ENCODE measurements around the gene AGAP2. TPM values are rescaled to one million over a fixed set of nuclear protein-coding genes. Genes with fewer than 3 reads are reported as not detected.
"Not testable (repeated sequence)": the region's sequence is repeated elsewhere in the genome, so short reads cannot be mapped to it uniquely, and the experiment has no call there.

The AGAP2 gene
- total and polyA plus RNA-seq, 5 donors from 2014 or later = 4.4 to 60.3 (median 6.1) TPM

DNA sequence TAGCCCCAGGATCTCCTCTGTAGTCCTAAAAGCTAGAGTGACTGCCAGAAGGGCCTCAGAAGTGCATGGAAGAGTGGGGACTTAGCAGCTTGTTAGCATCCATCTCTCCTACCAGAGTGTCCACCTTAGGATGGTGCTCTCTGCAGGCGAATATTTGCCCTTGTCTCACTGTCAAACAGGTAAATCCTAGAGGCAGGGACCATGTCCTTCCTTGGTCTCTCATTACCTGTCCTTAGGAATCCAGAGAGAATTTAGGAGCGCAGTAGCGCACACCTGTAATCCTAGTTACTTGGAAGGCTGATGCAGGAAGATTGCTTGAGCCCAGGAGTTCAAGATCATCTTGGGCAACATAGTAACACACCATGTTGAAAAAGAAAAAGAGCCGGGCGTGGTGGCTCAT lies 21.4 kb downstream of the AGAP2 start:
- H3K27ac Mint-ChIP-seq = no peak overlapping the region
- ATAC-seq (ENCODE audit: low read depth in 2 of 2) = no peak
- H3K36me3 Mint-ChIP-seq = peaks cover 15% of the 10 kb centered on the region

DNA sequence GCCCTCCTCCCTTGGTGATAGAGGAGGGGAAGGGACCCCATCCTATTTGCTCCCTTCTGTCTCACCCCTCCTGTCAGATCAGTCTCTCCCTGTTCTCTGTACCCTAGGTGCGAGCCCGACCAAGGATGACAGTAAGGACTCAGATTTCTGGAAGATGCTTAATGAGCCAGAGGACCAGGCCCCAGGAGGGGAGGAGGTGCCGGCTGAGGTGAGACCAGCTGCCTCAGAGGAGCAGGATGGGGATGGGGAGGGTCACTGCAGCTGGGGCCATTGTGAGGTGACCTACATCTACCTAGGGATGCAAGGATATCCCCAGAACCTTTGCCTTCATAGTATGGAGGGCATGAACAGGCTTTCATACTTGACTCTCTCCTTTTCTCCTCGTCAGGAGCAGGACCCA lies 22.2 kb downstream of the AGAP2 start:
- Mint-ChIP-seq H3K27me3 (no peaks in the 10 kb centered on the region), H3K4me3 (no peak overlapping the region), H3K27ac (peak overlapping the region in 2 of 3 donors; percentile 23 to 31), H3K4me1 (peaks cover 3 to 5% (median 4%) of the 10 kb centered on the region in 4 donors), H3K9me3 (peaks cover 0 to 2% (median 0%) of the 10 kb centered on the region in 7 donors), H3K36me3 (peaks cover 24% of the 10 kb centered on the region)
- H3K36me3 ChIP-seq (ENCODE audit: control insufficient read depth, insufficient read depth, low read length) = peaks cover 70% of the 10 kb centered on the region
- no peak overlapping the region for H3K4me3 ChIP-seq (ENCODE audit: low read depth, low read length)
- ATAC-seq (ENCODE audit: low read depth in 2 of 2) (no peak), DNase-seq (no peak)
- H3K27me3 ChIP-seq (ENCODE audit: control insufficient read depth, insufficient read depth, low read length) = no peaks in the 10 kb centered on the region
- no peaks in the 10 kb centered on the region for H3K9me3 ChIP-seq (ENCODE audit: control insufficient read depth in 2 of 2, low read length in 2 of 2)
- no peaks in the 10 kb centered on the region for H3K4me1 ChIP-seq (ENCODE audit: control insufficient read depth, insufficient read depth, low read length, poor library complexity, severe bottlenecking)
- no peak overlapping the region for H3K27ac ChIP-seq (ENCODE audit: insufficient read depth, low read length, poor library complexity, severe bottlenecking)

More for the DNA sequence above, 21.4 kb downstream of the AGAP2 start:
- Histone ChIP-seq H3K27ac (ENCODE audit: insufficient read depth, low read length, poor library complexity, severe bottlenecking) (no peak overlapping the region), H3K9me3 (ENCODE audit: control insufficient read depth in 2 of 2, low read length in 2 of 2) (no peaks in the 10 kb centered on the region), H3K36me3 (ENCODE audit: control insufficient read depth, insufficient read depth, low read length) (peaks cover 67% of the 10 kb centered on the region), H3K27me3 (ENCODE audit: control insufficient read depth, insufficient read depth, low read length) (no peaks in the 10 kb centered on the region), H3K4me1 (ENCODE audit: control insufficient read depth, insufficient read depth, low read length, poor library complexity, severe bottlenecking) (no peaks in the 10 kb centered on the region), H3K4me3 (ENCODE audit: low read depth, low read length) (no peak overlapping the region)
- no peaks in the 10 kb centered on the region for H3K9me3 Mint-ChIP-seq
- DNase-seq = no peak
- peaks cover 5% of the 10 kb centered on the region for H3K27me3 Mint-ChIP-seq
- peaks cover 0 to 2% (median under 1%) of the 10 kb centered on the region in 4 donors for H3K4me1 Mint-ChIP-seq
- no peak overlapping the region for H3K4me3 Mint-ChIP-seq

DNA sequence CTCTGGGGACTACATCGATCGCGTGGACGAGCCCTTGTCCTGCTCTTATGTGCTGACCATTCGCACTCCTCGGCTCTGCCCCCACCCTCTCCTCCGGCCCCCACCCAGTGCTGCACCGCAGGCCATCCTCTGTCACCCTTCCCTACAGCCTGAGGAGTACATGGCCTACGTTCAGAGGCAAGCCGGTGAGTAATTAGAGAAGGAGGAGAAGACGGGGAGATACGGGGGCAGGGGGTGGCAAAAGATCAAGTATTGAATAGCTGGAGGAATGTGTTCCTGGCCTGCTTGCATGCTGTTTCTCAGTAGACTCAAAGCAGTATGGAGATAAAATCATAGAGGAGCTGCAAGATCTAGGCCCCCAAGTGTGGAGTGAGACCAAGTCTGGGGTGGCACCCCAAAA lies 22.8 kb downstream of the AGAP2 start:
- Histone ChIP-seq H3K36me3 (ENCODE audit: control insufficient read depth, insufficient read depth, low read length) (peaks cover 67% of the 10 kb centered on the region), H3K4me1 (ENCODE audit: control insufficient read depth, insufficient read depth, low read length, poor library complexity, severe bottlenecking) (no peaks in the 10 kb centered on the region), H3K4me3 (ENCODE audit: low read depth, low read length) (no peak overlapping the region), H3K27me3 (ENCODE audit: control insufficient read depth, insufficient read depth, low read length) (no peaks in the 10 kb centered on the region), H3K9me3 (ENCODE audit: control insufficient read depth in 2 of 2, low read length in 2 of 2) (no peaks in the 10 kb centered on the region), H3K27ac (ENCODE audit: insufficient read depth, low read length, poor library complexity, severe bottlenecking) (no peak overlapping the region)
- ATAC-seq (ENCODE audit: low read depth in 2 of 2) (no peak), DNase-seq (no peak)
- Mint-ChIP-seq H3K27ac (peak overlapping the region in 2 of 3 donors; percentile 31 to 83), H3K4me3 (no peak overlapping the region), H3K4me1 (peaks cover 3 to 8% (median 6%) of the 10 kb centered on the region in 4 donors), H3K36me3 (peaks cover 27% of the 10 kb centered on the region), H3K27me3 (no peaks in the 10 kb centered on the region), H3K9me3 (peaks cover 0 to 2% (median 0%) of the 10 kb centered on the region in 7 donors)

DNA sequence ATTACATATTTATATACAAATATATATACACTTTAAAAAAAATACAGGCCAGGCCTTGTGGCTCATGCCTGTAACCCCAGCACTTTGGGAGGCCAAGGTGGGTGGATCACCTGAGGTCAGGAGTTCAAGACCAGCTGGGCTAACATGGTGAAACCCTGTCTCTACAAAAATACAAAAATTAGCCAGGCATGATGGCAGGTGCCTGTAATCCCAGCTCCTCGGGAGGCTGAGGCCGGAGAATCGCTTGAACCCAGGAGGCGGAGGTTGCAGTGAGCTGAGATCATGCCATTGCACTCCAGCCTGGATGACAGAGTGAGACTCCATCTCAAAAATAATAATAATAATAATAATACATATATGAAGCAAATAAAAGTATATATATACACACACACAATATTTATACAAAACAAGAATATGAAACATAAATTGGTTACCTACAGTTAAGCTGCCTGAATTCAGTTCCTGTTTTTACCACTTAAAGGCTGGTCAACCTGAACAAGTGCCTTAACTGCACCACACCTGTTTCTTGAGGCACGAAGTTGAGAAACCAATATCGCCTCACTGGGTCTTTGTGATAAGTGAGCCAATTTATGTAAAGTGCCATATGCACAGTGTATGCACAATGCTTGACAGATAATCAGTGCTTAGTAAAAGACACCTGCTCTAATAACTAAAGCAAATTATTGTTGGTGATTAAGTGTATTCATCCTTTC lies 23.4 kb downstream of the AGAP2 start:
- not testable (repeated sequence) for ATAC-seq (ENCODE audit: low read depth in 2 of 2)
- peaks cover 63% of the 10 kb centered on the region for H3K36me3 ChIP-seq (ENCODE audit: control insufficient read depth, insufficient read depth, low read length)

DNA sequence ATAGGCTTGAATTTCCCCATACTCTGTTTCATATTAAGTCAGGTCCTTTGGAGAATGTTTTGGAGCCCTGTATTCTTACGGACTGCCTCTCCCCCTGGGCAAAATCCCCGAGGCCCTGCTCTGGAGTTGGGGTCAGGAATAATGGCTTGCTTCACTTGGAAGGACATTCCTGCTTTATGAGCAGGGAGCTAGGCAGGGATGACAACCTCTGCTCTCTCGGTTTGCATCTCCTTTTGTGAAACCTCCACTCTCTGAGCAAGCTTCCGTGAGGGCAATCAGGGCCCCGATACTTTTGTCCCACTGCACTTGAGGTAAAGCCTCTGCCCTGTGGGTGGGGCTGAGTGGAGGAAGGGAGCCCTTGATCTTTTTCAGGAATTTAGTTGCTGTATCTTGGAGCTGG lies 25.3 kb downstream of the AGAP2 start:
- H3K9me3 ChIP-seq (ENCODE audit: control insufficient read depth in 2 of 2, low read length in 2 of 2) = no peaks in the 10 kb centered on the region
- no peak overlapping the region for H3K4me3 ChIP-seq (ENCODE audit: low read depth, low read length)
- no peaks in the 10 kb centered on the region for H3K4me1 ChIP-seq (ENCODE audit: control insufficient read depth, insufficient read depth, low read length, poor library complexity, severe bottlenecking)
- Mint-ChIP-seq H3K4me1 (peaks cover 14 to 17% (median 16%) of the 10 kb centered on the region in 4 donors), H3K36me3 (peaks cover 27% of the 10 kb centered on the region), H3K4me3 (no peak overlapping the region), H3K9me3 (peaks cover 0 to 2% (median 0%) of the 10 kb centered on the region in 7 donors), H3K27me3 (no peaks in the 10 kb centered on the region), H3K27ac (no peak overlapping the region)
- ATAC-seq (ENCODE audit: low read depth in 2 of 2) (no peak), DNase-seq (no peak)
- no peak overlapping the region for H3K27ac ChIP-seq (ENCODE audit: insufficient read depth, low read length, poor library complexity, severe bottlenecking)
- no peaks in the 10 kb centered on the region for H3K27me3 ChIP-seq (ENCODE audit: control insufficient read depth, insufficient read depth, low read length)
- peaks cover 46% of the 10 kb centered on the region for H3K36me3 ChIP-seq (ENCODE audit: control insufficient read depth, insufficient read depth, low read length)

More for the DNA sequence above, 23.4 kb downstream of the AGAP2 start:
- DNase-seq; H3K27me3 Mint-ChIP-seq; H3K4me1 ChIP-seq (ENCODE audit: control insufficient read depth, insufficient read depth, low read length, poor library complexity, severe bottlenecking); H3K9me3 ChIP-seq (ENCODE audit: control insufficient read depth in 2 of 2, low read length in 2 of 2); H3K4me3 ChIP-seq (ENCODE audit: low read depth, low read length); H3K27ac ChIP-seq (ENCODE audit: insufficient read depth, low read length, poor library complexity, severe bottlenecking); H3K4me3 Mint-ChIP-seq; H3K27ac Mint-ChIP-seq; H3K4me1 Mint-ChIP-seq; H3K9me3 Mint-ChIP-seq; H3K27me3 ChIP-seq (ENCODE audit: control insufficient read depth, insufficient read depth, low read length): not testable (repeated sequence)
- H3K36me3 Mint-ChIP-seq = peaks cover 31% of the 10 kb centered on the region

DNA sequence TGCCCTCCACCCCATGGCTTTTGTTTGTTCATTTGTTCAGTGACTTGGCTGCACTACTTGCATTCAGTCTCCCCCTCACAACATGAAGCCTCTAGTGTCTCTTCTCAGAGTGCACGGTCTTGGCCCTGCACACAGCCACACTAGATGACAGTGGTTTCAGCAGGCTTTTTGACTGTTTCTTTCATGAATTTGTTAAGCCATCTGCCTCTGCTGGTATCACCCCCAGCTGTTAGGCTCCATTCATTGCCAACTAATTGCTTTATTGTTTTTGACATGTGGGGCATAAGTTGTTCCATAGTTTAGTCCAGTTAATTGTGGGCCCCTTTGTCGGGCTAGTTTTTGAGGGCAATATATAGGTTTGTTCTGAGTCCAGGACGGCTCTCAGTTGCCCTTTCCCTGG lies 25.8 kb downstream of the AGAP2 start:
- peaks cover 22% of the 10 kb centered on the region for H3K36me3 Mint-ChIP-seq

DNA sequence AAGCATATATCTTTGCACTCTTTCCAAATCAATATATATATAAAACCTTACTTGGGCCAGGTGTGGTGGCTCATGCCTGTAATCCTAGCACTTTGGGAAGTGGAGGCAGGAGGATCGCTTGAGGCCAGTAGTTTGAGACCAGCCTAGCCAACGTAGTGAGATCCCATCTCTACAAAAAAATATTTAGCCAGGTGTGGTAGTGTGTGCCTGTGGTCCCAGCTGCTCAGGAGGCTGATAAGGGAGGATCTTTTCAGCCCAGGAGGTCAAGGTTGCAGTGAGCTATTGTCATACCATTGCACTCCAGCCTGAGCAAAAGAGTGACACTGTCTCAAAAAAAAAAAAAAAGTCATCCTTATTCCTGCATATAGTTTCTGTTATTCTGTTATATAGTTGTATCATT lies 30.2 kb downstream of the AGAP2 start:
- H3K27ac ChIP-seq (ENCODE audit: insufficient read depth, low read length, poor library complexity, severe bottlenecking) = no peak overlapping the region
- no peaks in the 10 kb centered on the region for H3K27me3 ChIP-seq (ENCODE audit: control insufficient read depth, insufficient read depth, low read length)
- H3K4me1 Mint-ChIP-seq = peaks cover 14 to 20% (median 17%) of the 10 kb centered on the region in 4 donors
- peaks cover 41% of the 10 kb centered on the region for H3K36me3 Mint-ChIP-seq
- H3K9me3 Mint-ChIP-seq = peaks cover 0 to 7% (median 2%) of the 10 kb centered on the region in 7 donors
- H3K4me3 Mint-ChIP-seq = no peak overlapping the region
- DNase-seq = no peak
- no peaks in the 10 kb centered on the region for H3K4me1 ChIP-seq (ENCODE audit: control insufficient read depth, insufficient read depth, low read length, poor library complexity, severe bottlenecking)
- no peaks in the 10 kb centered on the region for H3K27me3 Mint-ChIP-seq
- no peak for ATAC-seq (ENCODE audit: low read depth in 2 of 2)
- H3K9me3 ChIP-seq (ENCODE audit: control insufficient read depth in 2 of 2, low read length in 2 of 2) = peaks cover 8 to 11% of the 10 kb centered on the region in 2 experiments
- no peak overlapping the region for H3K4me3 ChIP-seq (ENCODE audit: low read depth, low read length)
- no peak overlapping the region for H3K27ac Mint-ChIP-seq
- H3K36me3 ChIP-seq (ENCODE audit: control insufficient read depth, insufficient read depth, low read length) = peaks cover 47% of the 10 kb centered on the region

More for the DNA sequence above, 25.8 kb downstream of the AGAP2 start:
- peaks cover 41% of the 10 kb centered on the region for H3K36me3 ChIP-seq (ENCODE audit: control insufficient read depth, insufficient read depth, low read length)
- H3K4me3 ChIP-seq (ENCODE audit: low read depth, low read length) = no peak overlapping the region
- Mint-ChIP-seq H3K4me1 (peaks cover 14 to 18% (median 17%) of the 10 kb centered on the region in 4 donors), H3K9me3 (peaks cover 0 to 2% (median 0%) of the 10 kb centered on the region in 7 donors), H3K27me3 (no peaks in the 10 kb centered on the region), H3K4me3 (no peak overlapping the region), H3K27ac (no peak overlapping the region)
- ATAC-seq (ENCODE audit: low read depth in 2 of 2) (no peak), DNase-seq (no peak)
- H3K27me3 ChIP-seq (ENCODE audit: control insufficient read depth, insufficient read depth, low read length) = no peaks in the 10 kb centered on the region
- no peaks in the 10 kb centered on the region for H3K4me1 ChIP-seq (ENCODE audit: control insufficient read depth, insufficient read depth, low read length, poor library complexity, severe bottlenecking)
- H3K27ac ChIP-seq (ENCODE audit: insufficient read depth, low read length, poor library complexity, severe bottlenecking) = no peak overlapping the region
- H3K9me3 ChIP-seq (ENCODE audit: control insufficient read depth in 2 of 2, low read length in 2 of 2) = no peaks in the 10 kb centered on the region

DNA sequence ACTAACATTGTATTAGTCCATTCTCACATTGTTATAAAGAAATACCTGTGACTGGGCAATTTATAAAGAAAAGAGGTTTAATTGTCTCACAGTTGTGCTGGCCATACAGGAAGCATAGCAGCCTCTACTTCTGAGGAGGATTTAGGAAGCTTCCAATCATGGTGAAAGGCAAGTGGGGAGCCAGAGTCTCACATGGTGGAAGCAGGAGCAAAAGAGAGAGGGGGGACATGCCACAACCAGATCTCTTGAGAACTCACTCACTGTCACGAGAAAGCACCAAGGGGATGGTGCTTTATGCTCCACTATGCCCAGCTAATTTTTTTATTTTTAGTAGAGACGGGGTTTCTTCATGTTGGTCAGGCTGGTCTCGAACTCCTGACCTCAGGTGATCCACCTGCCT lies 31.3 kb downstream of the AGAP2 start:
- ATAC-seq (ENCODE audit: low read depth in 2 of 2) (no peak), DNase-seq (no peak)
- H3K4me1 ChIP-seq (ENCODE audit: control insufficient read depth, insufficient read depth, low read length, poor library complexity, severe bottlenecking) = no peaks in the 10 kb centered on the region
- H3K9me3 Mint-ChIP-seq = peaks cover 0 to 8% (median 7%) of the 10 kb centered on the region in 7 donors
- H3K27me3 Mint-ChIP-seq = no peaks in the 10 kb centered on the region
- H3K36me3 Mint-ChIP-seq = peaks cover 50% of the 10 kb centered on the region
- peaks cover 17 to 24% (median 20%) of the 10 kb centered on the region in 4 donors for H3K4me1 Mint-ChIP-seq
- peaks cover 10 to 15% of the 10 kb centered on the region in 2 experiments for H3K9me3 ChIP-seq (ENCODE audit: control insufficient read depth in 2 of 2, low read length in 2 of 2)
- H3K4me3 Mint-ChIP-seq = no peak overlapping the region
- H3K27me3 ChIP-seq (ENCODE audit: control insufficient read depth, insufficient read depth, low read length) = no peaks in the 10 kb centered on the region
- H3K4me3 ChIP-seq (ENCODE audit: low read depth, low read length) = no peak overlapping the region
- H3K27ac ChIP-seq (ENCODE audit: insufficient read depth, low read length, poor library complexity, severe bottlenecking) = no peak overlapping the region
- H3K36me3 ChIP-seq (ENCODE audit: control insufficient read depth, insufficient read depth, low read length) = peaks cover 49% of the 10 kb centered on the region
- H3K27ac Mint-ChIP-seq = no peak overlapping the region

All from CD4-positive, CD25-positive, alpha-beta regulatory T cell (primary cell).